Breast epithelium (tissue), 4 donors: Measurements from ENCODE around the gene AGAP1. TPM values are rescaled to one million over a fixed set of nuclear protein-coding genes. Genes with fewer than 3 reads are reported as not detected.

Source experiments
- DNase-seq, 2 donors: peaks; one replicate each; pipeline ENCODE4 v3.0.0-alpha.2; 2019; ENCODE audit warnings: low spot score in 2 of 2
- H3K27ac ChIP-seq, 2 donors: fragments of 200-600 bp; sonication (generic) in 1 of 2; one replicate each; pipeline ENCODE4 v1.5.1; 2016 to 2019; ENCODE audit warnings: mild to moderate bottlenecking in 1 of 2
- H3K27me3 ChIP-seq, 2 donors: fragments of 200-600 bp; sonication (generic) in 1 of 2; one replicate each; pipeline versions ENCODE4 v1.5.1 to v1.6.0; 2017 to 2019; ENCODE audit warnings: control low read depth in 1 of 2, mild to moderate bottlenecking in 1 of 2
- H3K36me3 ChIP-seq: fragments of 200-600 bp; one replicate; pipeline ENCODE4 v1.5.1; 2019
- H3K4me1 ChIP-seq, 2 donors: fragments of 200-600 bp; sonication (generic); one replicate each; pipeline ENCODE4 v1.5.1; 2016 to 2019; ENCODE audit warnings: control low read depth in 1 of 2
- H3K4me3 ChIP-seq, 3 donors: fragments of 200-600 bp; sonication (generic); 1 replicate in 2 of 3; 2 replicates in 1 of 3; pipeline ENCODE4 v1.5.1; 2016 to 2019; ENCODE audit warnings: mild to moderate bottlenecking in 3 of 3, moderate library complexity in 2 of 3
- H3K9me3 ChIP-seq, 2 donors: fragments of 200-600 bp; sonication (generic) in 1 of 2; one replicate each; pipeline ENCODE4 v1.5.1; 2016 to 2019; ENCODE audit warnings: control low read depth in 1 of 2
- POLR2A ChIP-seq: fragments of 450-650 bp; IDR thresholded peaks from one replicate; pipeline ENCODE4 v1.6.1; 2016; ENCODE audit warnings: antibody characterized with exemption, mild to moderate bottlenecking, moderate library complexity
- POLR2AphosphoS5 ChIP-seq, 3 donors: sonication (generic); formaldehyde crosslinking; IDR thresholded peaks; one replicate each; pipeline ENCODE4 v1.6.1; 2017; ENCODE audit warnings: antibody characterized with exemption in 3 of 3
- intact Hi-C: fragments of 100-400 bp; cut with DNase I; formaldehyde crosslinking; loops from one replicate; pipeline ENCODE4 v1.15.1; 2023; ENCODE audit warnings: low total_unique reads
- total RNA-seq, 3 donors: library from RNA; depleted of rRNA; stranded (reverse); fragments of >200 nt; gene quantifications; one replicate each; pipeline ENCODE4 v1.1.0, GENCODE V29; 2016
- TF ChIP-seq, protein P1 (sequence below), 3 donors: fragments of 450-650 bp; IDR thresholded peaks; one replicate each; pipeline ENCODE4 v1.5.1; 2016 to 2017; ENCODE audit warnings: antibody characterized with exemption in 3 of 3, mild to moderate bottlenecking in 3 of 3, moderate library complexity in 3 of 3

Gene AGAP1
- total RNA-seq, 3 donors from 2014 or later, result 19.7 to 27.1 (median 25.9) TPM

DNA sequence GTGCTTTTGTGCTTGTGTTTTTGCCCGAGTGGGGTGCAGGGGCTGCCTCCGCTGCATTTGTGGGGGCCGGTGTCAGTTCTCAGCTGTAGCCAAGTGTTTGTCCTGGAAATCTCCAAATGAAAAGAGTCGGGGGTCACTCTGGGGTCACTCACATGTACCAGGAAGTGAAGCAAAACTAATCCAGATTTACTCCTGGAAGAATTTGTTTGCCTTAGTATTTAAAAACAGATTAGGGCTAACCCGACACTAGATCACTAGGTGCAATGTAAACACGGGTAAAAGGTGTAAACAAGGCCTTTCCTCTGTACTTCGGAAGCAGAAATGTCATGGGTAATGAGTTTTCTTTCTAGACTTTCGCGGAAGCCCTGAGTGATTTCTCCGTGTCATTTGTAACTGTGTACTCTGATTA lies 624.0 kb downstream of the AGAP1 start:
- intact Hi-C loops, result no loop called here
- DNase-seq, result no peak
- Histone ChIP-seq H3K27ac (no peak overlapping the region), H3K4me3 (no peak overlapping the region), H3K4me1 (peaks cover 0 to 3% of the 10 kb centered on the region in 2 donors), H3K27me3 (no peaks in the 10 kb centered on the region), H3K36me3 (no peaks in the 10 kb centered on the region), H3K9me3 (no peaks in the 10 kb centered on the region)
- TF ChIP-seq, protein P1, sequence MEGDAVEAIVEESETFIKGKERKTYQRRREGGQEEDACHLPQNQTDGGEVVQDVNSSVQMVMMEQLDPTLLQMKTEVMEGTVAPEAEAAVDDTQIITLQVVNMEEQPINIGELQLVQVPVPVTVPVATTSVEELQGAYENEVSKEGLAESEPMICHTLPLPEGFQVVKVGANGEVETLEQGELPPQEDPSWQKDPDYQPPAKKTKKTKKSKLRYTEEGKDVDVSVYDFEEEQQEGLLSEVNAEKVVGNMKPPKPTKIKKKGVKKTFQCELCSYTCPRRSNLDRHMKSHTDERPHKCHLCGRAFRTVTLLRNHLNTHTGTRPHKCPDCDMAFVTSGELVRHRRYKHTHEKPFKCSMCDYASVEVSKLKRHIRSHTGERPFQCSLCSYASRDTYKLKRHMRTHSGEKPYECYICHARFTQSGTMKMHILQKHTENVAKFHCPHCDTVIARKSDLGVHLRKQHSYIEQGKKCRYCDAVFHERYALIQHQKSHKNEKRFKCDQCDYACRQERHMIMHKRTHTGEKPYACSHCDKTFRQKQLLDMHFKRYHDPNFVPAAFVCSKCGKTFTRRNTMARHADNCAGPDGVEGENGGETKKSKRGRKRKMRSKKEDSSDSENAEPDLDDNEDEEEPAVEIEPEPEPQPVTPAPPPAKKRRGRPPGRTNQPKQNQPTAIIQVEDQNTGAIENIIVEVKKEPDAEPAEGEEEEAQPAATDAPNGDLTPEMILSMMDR (IDR thresholded peaks at IDR 0.05), result no peak
- TF ChIP-seq POLR2AphosphoS5 (IDR thresholded peaks at IDR 0.05), result no peak
- TF ChIP-seq POLR2A, result no peak

DNA sequence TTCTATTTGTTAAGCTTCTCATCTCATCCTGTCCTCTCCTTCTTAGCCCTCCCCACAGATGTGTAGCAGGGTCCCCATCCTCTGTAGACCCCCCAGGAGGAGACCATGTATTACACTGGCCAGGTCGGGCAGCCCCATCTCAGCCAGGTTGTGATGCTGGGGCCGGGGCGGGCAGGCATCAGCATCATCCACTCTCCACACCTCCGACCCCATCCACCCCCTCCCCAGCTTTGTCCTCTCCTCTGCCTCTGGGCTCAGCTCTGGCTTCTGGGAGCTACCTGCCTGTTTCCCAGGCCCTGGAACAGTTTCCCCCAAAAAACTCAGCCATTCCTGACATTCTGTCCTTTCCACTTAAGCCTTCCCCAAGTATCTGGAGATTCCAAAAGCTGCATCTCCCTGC lies 625.2 kb downstream of the AGAP1 start:
- Histone ChIP-seq H3K27me3 (no peaks in the 10 kb centered on the region), H3K27ac (no peak overlapping the region), H3K9me3 (no peaks in the 10 kb centered on the region), H3K4me1 (peaks cover 0 to 3% of the 10 kb centered on the region in 2 donors), H3K36me3 (no peaks in the 10 kb centered on the region), H3K4me3 (no peak overlapping the region)
- DNase-seq, result no peak
- TF ChIP-seq POLR2AphosphoS5 (IDR thresholded peaks at IDR 0.05) (no peak), POLR2A (no peak)
- TF ChIP-seq, protein P1 (IDR thresholded peaks at IDR 0.05), result no peak
- intact Hi-C loops, result no loop called here

DNA sequence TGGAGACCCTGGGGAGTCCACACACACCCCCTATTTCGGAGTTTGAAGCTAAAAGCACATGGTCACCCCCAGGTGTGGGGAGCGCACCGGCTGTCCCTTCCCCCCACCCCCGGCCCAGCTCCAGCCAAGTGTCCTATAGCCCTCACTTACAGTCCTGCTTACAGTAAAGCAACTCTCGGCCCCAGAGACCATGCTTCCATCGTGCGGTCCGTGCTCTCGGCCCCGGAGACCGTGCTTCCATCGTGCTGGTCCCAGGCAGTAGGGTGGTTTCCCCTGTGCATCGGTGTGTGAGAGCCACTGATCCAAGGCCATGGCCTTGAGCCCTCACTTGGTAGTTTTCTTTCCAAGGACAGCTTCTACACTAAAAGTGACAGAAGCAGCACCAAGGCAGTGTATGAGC lies 625.6 kb downstream of the AGAP1 start:
- Histone ChIP-seq H3K4me1 (peaks cover 0 to 3% of the 10 kb centered on the region in 2 donors), H3K9me3 (no peaks in the 10 kb centered on the region), H3K27ac (no peak overlapping the region), H3K27me3 (no peaks in the 10 kb centered on the region), H3K36me3 (no peaks in the 10 kb centered on the region), H3K4me3 (no peak overlapping the region)
- intact Hi-C loops, result no loop called here
- TF ChIP-seq, protein P1 (IDR thresholded peaks at IDR 0.05), result no peak
- no peak for TF ChIP-seq POLR2AphosphoS5 (IDR thresholded peaks at IDR 0.05)
- TF ChIP-seq POLR2A, result no peak
- no peak for DNase-seq

DNA sequence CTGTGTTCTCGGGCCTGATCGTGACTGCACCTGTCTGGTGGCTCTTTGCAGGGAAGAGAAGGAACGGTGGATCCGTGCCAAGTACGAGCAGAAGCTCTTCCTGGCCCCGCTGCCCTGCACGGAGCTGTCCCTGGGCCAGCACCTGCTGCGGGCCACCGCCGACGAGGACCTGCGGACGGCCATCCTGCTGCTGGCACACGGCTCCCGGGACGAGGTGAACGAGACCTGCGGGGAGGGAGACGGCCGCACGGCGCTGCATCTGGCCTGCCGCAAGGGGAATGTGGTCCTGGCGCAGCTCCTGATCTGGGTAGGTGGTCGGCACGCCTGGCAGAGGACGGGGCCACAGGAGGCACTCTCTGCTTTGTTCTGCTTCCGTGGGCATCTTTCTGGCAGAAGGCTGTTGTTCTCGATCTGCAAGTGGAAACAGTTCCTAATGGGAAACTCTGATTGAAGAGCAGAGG lies 626.3 kb downstream of the AGAP1 start:
- H3K27me3 ChIP-seq, result no peaks in the 10 kb centered on the region
- no peak overlapping the region for H3K27ac ChIP-seq
- H3K36me3 ChIP-seq, result no peaks in the 10 kb centered on the region
- DNase-seq, result no peak
- intact Hi-C loops, result no loop called here
- H3K4me1 ChIP-seq, result peaks cover 0 to 3% of the 10 kb centered on the region in 2 donors
- H3K4me3 ChIP-seq, result no peak overlapping the region
- no peaks in the 10 kb centered on the region for H3K9me3 ChIP-seq
- TF ChIP-seq, protein P1 (IDR thresholded peaks at IDR 0.05), result no peak
- no peak for TF ChIP-seq POLR2A
- TF ChIP-seq POLR2AphosphoS5 (IDR thresholded peaks at IDR 0.05), result no peak

DNA sequence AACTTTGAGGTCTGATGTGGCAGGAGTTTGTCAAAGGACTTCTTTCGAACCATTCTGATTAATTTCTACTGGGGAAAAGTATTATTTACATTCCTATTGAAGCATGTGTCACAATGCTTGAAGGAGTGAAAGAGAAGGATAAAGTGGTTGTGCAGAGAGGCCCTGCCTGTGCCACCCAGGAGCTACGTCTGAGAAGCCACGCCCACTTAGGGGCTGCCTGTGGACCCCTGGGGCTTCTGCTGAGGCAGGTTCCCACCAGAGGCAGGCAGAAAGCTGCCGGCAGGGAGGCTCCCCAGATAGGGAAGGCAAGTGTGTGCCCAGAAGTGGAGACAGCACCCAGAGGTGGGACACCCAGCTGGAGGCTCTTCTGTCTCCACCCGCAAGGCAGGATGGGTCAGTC lies 627.0 kb downstream of the AGAP1 start:
- no peak for DNase-seq
- Histone ChIP-seq H3K27ac (no peak overlapping the region), H3K27me3 (no peaks in the 10 kb centered on the region), H3K4me1 (peaks cover 0 to 3% of the 10 kb centered on the region in 2 donors), H3K4me3 (no peak overlapping the region), H3K9me3 (no peaks in the 10 kb centered on the region), H3K36me3 (no peaks in the 10 kb centered on the region)
- intact Hi-C loops, result no loop called here
- TF ChIP-seq, protein P1 (IDR thresholded peaks at IDR 0.05), result no peak
- TF ChIP-seq POLR2A, result no peak
- no peak for TF ChIP-seq POLR2AphosphoS5 (IDR thresholded peaks at IDR 0.05)
